GM12872 (cell line): ENCODE results near the gene MRPS34.

ENCODE experiments used
- CTCF ChIP-seq: IDR thresholded peaks from 3 replicates; pipeline ENCODE4 v1.5.1; 2011; ENCODE audit warnings: low read depth, mild to moderate bottlenecking, low read length, moderate library complexity; ENCODE audit not compliant: insufficient read depth

MRPS34 gene

GRCh38 chr16:1782408-1783264 is 9.7 kb upstream of the MRPS34 start, which contains the start of the genes NUBP2 and SPSB3:
Gene NUBP2, plus strand, starts transcription at chr16:1782960. Its CDS starts 61 bp downstream, at chr16:1783021.
Gene SPSB3, minus strand, starts transcription at chr16:1782571. Its CDS starts 1,088 bp downstream, at chr16:1781483.
- TF ChIP-seq CTCF, result no peak

GRCh38 chr16:1781758-1782407 is 8.9 kb upstream of the MRPS34 start:
- TF ChIP-seq CTCF, result no peak

GRCh38 chr16:1781254-1781653 is 8.3 kb upstream of the MRPS34 start:
- no peak for TF ChIP-seq CTCF

- no peak for TF ChIP-seq CTCF
Observed at GRCh38 chr16:1780677-1781072, 7.7 kb upstream of the MRPS34 start.

- no peak for TF ChIP-seq CTCF
Observed at GRCh38 chr16:1779741-1780676, 7.1 kb upstream of the MRPS34 start.

- TF ChIP-seq CTCF, result no peak
Observed at GRCh38 chr16:1779234-1779701, 6.3 kb upstream of the MRPS34 start.
